Measurements from ENCODE around the gene KCNQ1. TPM values are rescaled to one million over a fixed set of nuclear protein-coding genes. Genes with fewer than 3 reads are reported as not detected.

Gene KCNQ1
- total and polyA plus RNA-seq, 2 experiments from 2014 or later, result not detected

DNA sequence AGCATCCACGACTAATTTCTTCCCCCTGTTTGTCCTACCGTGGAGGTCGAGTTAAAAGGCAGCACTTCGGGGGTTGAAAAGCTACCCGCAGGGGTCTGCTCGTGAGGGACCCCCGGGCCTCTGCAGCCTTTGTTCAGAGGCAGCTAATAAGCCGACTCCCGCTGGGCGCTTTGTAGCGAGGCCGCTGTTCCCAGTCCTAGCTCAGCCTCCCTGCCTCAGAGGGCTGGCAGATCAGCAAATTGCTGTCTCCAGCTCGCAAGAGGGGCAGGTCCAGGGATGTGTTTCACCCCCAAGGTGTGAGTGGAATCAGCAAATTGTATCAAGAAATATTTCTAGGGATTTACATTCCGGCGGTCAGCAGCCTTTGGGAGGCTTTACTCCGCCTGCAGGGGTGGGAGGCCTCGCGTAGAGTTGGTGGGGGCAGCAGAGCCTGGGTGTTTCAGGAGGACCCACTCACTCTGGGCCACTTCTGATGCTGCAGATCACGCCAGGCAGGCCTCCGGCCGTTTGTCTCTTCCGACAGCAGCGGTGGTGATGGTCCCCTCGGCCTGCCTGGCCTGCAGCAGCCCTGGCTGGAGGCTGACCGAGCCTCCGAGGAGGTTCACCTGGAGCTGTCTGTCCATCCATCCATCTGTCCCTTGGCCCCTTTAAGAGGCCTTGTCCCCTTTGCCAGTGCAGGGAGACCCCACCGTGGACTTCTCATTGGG lies 276.6 kb downstream of the KCNQ1 start:
- Histone ChIP-seq H3K9ac (no peak overlapping the region), H3K27ac (no peak overlapping the region), H2AFZ (no peak overlapping the region), H3K36me3 (ENCODE audit: low read depth) (no peaks in the 10 kb centered on the region), H3K4me2 (ENCODE audit: unreplicated experiment) (no peak overlapping the region), H3K79me2 (ENCODE audit: insufficient read depth) (no peaks in the 10 kb centered on the region), H3K9me3 (ENCODE audit: low read depth) (no peaks in the 10 kb centered on the region), H3K4me1 (ENCODE audit: insufficient read depth) (no peaks in the 10 kb centered on the region), H3K27me3 (replicated peaks; ENCODE audit: insufficient read depth) (peaks cover 10% of the 10 kb centered on the region; the same call in 1 of the 2 replicates), H3K4me3 (no peak overlapping the region), H3F3A (ENCODE audit: insufficient read depth) (no peaks in the 10 kb centered on the region), H4K20me1 (ENCODE audit: insufficient read depth) (no peaks in the 10 kb centered on the region), H3K9me2 (ENCODE audit: insufficient read depth) (no peaks in the 10 kb centered on the region)
- 66 to 71% methylated on average over 22 to 27 of the region's 27 CpGs for WGBS, 2 experiments (ENCODE audit: low coverage in 1 of 2, low lambda C conversion rate in 2 of 2, missing lambda C conversion rate in 2 of 2)
- no peak for DNase-seq
- no peak for TF ChIP-seq EZH2phosphoT487 (IDR thresholded peaks at IDR 0.05; ENCODE audit: insufficient read depth, low read depth)
- TF ChIP-seq EZH2 (IDR thresholded peaks at IDR 0.05; ENCODE audit: insufficient read depth, poor library complexity, severe bottlenecking), result no peak
- in situ Hi-C loops (cut with MboI), result no loop called here

DNA sequence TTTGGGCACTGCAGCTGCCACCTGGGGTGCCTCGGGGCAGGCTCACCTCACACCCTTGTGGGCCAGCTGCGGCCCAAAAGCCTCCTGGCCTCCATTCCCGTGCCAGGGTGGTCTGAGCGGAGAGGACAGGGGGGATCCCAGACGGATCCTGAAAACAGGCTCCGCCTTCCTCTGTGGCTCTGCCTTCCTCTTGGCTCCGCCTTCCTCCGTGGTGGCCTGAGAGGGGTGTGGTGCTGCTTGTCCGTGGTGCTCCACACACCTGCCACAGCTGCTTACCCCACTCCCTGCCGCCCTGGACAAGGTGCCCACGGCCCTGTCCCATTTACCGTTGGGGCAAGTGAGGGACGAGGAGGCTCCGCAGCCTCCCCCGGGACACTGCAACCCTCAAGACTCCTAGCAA lies 278.1 kb downstream of the KCNQ1 start:
- Histone ChIP-seq H3K27ac (no peak overlapping the region), H3K4me1 (ENCODE audit: insufficient read depth) (no peaks in the 10 kb centered on the region), H3K9me2 (ENCODE audit: insufficient read depth) (no peaks in the 10 kb centered on the region), H3K9ac (no peak overlapping the region), H3K9me3 (ENCODE audit: low read depth) (no peaks in the 10 kb centered on the region), H3F3A (ENCODE audit: insufficient read depth) (no peaks in the 10 kb centered on the region), H4K20me1 (ENCODE audit: insufficient read depth) (no peaks in the 10 kb centered on the region), H3K4me3 (no peak overlapping the region), H3K27me3 (replicated peaks; ENCODE audit: insufficient read depth) (peaks cover 17% of the 10 kb centered on the region), H3K36me3 (ENCODE audit: low read depth) (no peaks in the 10 kb centered on the region), H2AFZ (no peak overlapping the region), H3K4me2 (ENCODE audit: unreplicated experiment) (no peak overlapping the region), H3K79me2 (ENCODE audit: insufficient read depth) (no peaks in the 10 kb centered on the region)
- no peak for DNase-seq
- 60 to 62% methylated on average over 14 of the region's 15 CpGs for WGBS, 2 experiments (ENCODE audit: low coverage in 1 of 2, low lambda C conversion rate in 2 of 2, missing lambda C conversion rate in 2 of 2)
- in situ Hi-C loops (cut with MboI), result no loop called here
- TF ChIP-seq EZH2phosphoT487 (IDR thresholded peaks at IDR 0.05; ENCODE audit: insufficient read depth, low read depth) (no peak), EZH2 (IDR thresholded peaks at IDR 0.05; ENCODE audit: insufficient read depth, poor library complexity, severe bottlenecking) (no peak)

DNA sequence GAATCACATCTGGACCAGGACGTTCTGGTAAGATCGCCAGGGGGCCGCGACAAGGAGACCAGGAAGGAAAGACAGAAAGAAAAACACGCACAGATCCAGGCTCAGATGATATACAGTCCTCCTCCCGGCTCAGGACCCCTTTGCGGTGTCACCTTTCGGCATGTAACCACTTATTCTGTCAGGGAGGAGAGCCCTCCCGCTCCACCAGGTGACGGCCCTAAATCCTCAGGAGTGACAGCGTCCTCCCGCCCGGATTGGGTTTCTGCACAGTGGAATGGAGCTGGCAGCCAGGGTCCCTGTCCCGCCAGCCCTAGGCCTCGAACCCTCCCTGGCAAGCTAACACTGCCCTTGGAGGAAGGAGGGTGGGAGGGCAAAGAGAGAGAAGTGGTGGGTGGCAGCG lies 279.3 kb downstream of the KCNQ1 start:
- DNase-seq, result no peak
- in situ Hi-C loops (cut with MboI), result no loop called here

GRCh38 chr11:2724653-2725367 lies 280.0 kb downstream of the KCNQ1 start:
- in situ Hi-C loops (cut with MboI), result no loop called here
- Histone ChIP-seq H4K20me1 (ENCODE audit: insufficient read depth) (no peaks in the 10 kb centered on the region), H2AFZ (no peak overlapping the region), H3K4me3 (no peak overlapping the region), H3K9me2 (ENCODE audit: insufficient read depth) (no peaks in the 10 kb centered on the region), H3K27ac (no peak overlapping the region), H3K9me3 (ENCODE audit: low read depth) (no peaks in the 10 kb centered on the region), H3K9ac (no peak overlapping the region), H3K4me1 (ENCODE audit: insufficient read depth) (no peaks in the 10 kb centered on the region), H3K79me2 (ENCODE audit: insufficient read depth) (no peaks in the 10 kb centered on the region), H3K4me2 (ENCODE audit: unreplicated experiment) (no peak overlapping the region), H3F3A (ENCODE audit: insufficient read depth) (no peaks in the 10 kb centered on the region), H3K36me3 (ENCODE audit: low read depth) (no peaks in the 10 kb centered on the region), H3K27me3 (replicated peaks; ENCODE audit: insufficient read depth) (peaks cover 21% of the 10 kb centered on the region)
- WGBS, 2 experiments (ENCODE audit: low coverage in 1 of 2, low lambda C conversion rate in 2 of 2, missing lambda C conversion rate in 2 of 2), result 47 to 50% methylated on average over 20 of the region's 20 CpGs
- TF ChIP-seq EZH2 (IDR thresholded peaks at IDR 0.05; ENCODE audit: insufficient read depth, poor library complexity, severe bottlenecking) (no peak), EZH2phosphoT487 (IDR thresholded peaks at IDR 0.05; ENCODE audit: insufficient read depth, low read depth) (no peak)
- DNase-seq, result peak; percentile 27

More for the DNA sequence above, 279.3 kb downstream of the KCNQ1 start:
- no peaks in the 10 kb centered on the region for H4K20me1 ChIP-seq (ENCODE audit: insufficient read depth)
- H3F3A ChIP-seq (ENCODE audit: insufficient read depth), result no peaks in the 10 kb centered on the region
- peaks cover 17% of the 10 kb centered on the region for H3K27me3 ChIP-seq (replicated peaks; ENCODE audit: insufficient read depth)
- TF ChIP-seq EZH2phosphoT487 (IDR thresholded peaks at IDR 0.05; ENCODE audit: insufficient read depth, low read depth) (no peak), EZH2 (IDR thresholded peaks at IDR 0.05; ENCODE audit: insufficient read depth, poor library complexity, severe bottlenecking) (no peak)
- no peaks in the 10 kb centered on the region for H3K36me3 ChIP-seq (ENCODE audit: low read depth)
- no peak overlapping the region for H3K4me3 ChIP-seq
- H3K9ac ChIP-seq, result no peak overlapping the region
- 73 to 74% methylated on average over 14 to 16 of the region's 16 CpGs for WGBS, 2 experiments (ENCODE audit: low coverage in 1 of 2, low lambda C conversion rate in 2 of 2, missing lambda C conversion rate in 2 of 2)
- H3K4me2 ChIP-seq (ENCODE audit: unreplicated experiment), result no peak overlapping the region
- H2AFZ ChIP-seq, result no peak overlapping the region
- H3K79me2 ChIP-seq (ENCODE audit: insufficient read depth), result no peaks in the 10 kb centered on the region
- no peaks in the 10 kb centered on the region for H3K4me1 ChIP-seq (ENCODE audit: insufficient read depth)
- no peaks in the 10 kb centered on the region for H3K9me2 ChIP-seq (ENCODE audit: insufficient read depth)
- no peak overlapping the region for H3K27ac ChIP-seq
- no peaks in the 10 kb centered on the region for H3K9me3 ChIP-seq (ENCODE audit: low read depth)
